ENCODE measurements around the gene LASP1NB.
"Not testable (repeated sequence)": the region's sequence is repeated elsewhere in the genome, so short reads cannot be mapped to it uniquely, and the experiment has no call there.

LASP1NB gene

DNA sequence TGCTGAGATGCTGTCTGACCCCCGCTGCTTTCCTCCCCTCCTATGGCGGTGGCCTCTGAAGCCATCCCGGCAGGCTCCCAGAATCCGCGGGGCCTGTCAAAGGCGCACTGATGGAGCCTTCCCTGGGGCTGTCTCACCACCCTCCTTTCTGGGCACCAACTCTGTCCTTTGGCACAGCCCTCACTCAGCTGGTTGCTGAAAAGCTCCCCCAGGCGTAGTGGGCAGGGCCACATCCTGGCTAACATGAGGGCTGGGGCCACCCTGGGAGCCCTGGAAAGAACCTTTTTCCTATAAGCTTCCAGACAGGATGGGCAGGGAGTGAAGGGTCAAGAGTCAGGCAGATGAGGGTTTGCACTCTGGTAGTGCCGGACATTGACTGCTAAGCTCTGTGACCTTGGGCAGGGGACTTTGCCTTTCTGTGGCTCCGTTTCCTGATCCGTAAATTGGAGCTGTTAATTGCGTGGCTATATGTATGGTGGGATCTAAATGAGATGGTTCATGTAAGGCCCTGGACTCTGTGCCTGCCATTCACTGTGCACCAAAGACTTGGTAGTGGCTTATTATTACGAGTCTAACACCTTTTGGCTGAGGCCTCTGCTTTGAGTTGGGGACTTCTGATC lies 27.6 kb upstream of the LASP1NB start:
- DNase-seq: no peak

GRCh38 chr17:38898291-38898679 lies 27.1 kb upstream of the LASP1NB start:
- no peak for DNase-seq

- no peak for DNase-seq
Measured at GRCh38 chr17:38898812-38899348, 26.5 kb upstream of the LASP1NB start.

DNA sequence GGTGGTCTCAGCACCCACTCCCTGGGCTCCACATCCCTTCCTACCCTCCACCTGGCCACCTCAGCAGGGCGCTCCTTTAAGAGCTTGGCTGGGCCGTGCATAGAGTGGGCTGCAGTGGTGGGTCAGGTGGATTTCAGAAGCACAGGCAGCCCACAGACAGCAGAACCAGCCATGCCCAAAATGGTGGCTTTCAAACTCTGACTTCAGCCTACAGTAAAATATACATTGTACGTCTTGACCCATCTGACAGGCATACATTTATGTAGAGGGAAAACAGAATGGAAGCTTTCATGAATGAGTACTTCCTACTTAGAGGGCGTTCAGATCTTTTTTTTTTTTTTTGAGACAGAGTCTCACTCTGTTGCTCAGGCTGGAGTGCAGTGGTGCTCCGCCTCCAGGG lies 26.0 kb upstream of the LASP1NB start:
- no peak for DNase-seq

DNA sequence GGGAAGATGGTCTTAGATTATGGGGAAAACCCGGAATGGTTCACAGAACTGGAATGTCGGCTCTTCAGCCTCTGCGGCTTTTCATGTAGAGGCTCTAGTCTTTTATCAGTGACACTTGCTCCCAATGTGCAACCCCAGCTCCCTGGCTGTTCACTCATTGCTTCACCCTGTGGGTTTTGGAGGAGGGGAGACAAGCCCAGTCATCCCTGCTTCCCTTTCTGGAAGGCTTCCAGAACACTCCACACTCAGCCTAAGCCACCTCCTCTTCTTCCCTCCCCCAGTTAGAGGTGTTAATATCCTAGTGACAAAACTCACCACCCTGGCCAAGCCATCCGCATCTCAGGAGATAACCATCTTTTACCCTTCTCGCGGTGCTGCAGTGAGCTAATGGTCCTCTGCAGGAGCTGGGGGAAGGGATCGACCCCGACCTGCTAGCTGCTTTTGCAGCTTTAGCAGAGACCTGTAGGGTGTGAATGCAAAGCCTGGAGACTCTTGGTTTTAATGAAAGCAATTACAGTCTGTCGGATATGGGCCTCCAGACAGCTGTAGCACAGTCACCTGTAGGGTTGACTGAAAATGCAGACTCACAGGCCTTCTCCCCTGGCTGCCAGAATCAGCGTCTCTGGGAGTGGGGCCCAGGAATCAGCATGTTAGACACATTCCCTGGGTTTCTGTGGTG lies 24.3 kb upstream of the LASP1NB start:
- peak; percentile 63 to 72 for DNase-seq

DNA sequence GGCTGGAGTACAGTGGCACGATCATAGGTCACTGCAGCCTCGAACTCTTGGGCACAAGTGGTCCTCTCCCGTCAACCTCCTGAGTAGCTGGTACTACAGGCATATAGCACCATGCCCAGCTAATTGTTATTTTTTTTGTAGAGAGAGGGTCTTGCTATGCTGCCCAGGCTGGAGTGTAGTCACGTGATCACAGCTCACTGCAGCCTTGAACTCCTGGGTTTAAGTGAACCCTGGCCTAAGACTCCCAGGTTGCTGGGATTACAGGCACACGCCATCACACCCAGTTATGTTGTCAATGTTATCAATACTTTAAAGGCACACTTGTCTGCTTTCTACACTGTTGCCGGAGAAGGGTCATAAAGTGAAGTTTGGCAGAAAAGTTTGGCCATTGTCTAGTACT lies 22.0 kb upstream of the LASP1NB start:
- no peak for DNase-seq

GRCh38 chr17:38904892-38905291 lies 20.5 kb upstream of the LASP1NB start:
- no peak for DNase-seq

DNA sequence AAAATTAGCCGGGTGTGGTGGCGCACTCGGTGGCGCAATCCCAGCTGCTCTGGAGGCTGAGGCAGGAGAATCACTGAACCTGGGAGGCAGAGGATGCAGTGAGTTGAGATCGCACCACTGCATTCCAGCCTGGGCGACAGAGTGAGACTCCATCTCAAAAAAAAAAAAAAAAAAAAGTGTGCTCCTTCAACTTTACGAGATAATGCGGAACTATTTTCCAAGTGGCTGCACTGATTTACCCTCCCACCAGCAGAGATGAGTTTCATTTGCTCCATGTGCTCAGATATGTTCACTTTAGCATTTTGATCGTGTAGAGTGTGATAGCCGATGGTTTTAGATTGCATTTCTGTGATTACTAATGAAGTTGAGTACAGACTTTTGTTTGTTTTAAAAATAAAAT lies 20.0 kb upstream of the LASP1NB start:
- DNase-seq: no peak

DNA sequence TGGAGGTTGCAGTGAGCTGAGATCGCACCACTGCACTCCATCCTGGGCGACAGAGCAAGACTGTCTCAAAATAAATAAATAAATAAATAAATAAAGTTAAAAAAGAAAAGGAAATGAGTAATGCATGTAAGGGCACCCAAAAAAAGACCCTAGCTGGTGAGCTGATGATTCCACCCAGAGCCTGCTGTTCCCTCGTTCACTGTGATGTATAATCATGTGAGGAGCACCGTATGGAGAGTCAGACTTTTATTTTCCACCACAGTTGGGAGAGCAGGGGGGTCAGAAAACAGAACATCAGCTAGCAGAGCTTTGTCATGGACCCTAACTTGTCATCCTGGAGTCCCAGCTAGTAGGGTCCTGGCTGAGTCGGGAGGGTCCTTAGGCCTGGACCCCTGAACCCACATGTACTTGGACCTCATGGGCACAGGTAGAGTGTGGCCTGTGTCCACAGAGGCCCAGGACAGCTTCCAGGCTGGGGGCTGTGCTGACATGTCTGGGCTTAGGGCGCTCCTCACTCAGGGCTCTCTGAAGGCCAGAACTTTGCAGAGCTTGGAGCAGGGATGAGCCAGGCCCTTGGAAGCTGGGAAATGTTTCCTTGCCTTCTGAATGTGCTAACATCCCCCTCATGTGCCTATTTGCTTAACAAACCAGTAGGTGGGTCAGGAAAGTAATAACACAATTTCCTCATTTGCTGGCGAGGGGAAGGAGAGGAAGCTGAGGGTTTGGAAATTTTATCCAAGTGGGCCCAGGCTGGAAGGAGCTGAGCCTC lies 18.8 kb upstream of the LASP1NB start:
- DNase-seq: no peak

DNA sequence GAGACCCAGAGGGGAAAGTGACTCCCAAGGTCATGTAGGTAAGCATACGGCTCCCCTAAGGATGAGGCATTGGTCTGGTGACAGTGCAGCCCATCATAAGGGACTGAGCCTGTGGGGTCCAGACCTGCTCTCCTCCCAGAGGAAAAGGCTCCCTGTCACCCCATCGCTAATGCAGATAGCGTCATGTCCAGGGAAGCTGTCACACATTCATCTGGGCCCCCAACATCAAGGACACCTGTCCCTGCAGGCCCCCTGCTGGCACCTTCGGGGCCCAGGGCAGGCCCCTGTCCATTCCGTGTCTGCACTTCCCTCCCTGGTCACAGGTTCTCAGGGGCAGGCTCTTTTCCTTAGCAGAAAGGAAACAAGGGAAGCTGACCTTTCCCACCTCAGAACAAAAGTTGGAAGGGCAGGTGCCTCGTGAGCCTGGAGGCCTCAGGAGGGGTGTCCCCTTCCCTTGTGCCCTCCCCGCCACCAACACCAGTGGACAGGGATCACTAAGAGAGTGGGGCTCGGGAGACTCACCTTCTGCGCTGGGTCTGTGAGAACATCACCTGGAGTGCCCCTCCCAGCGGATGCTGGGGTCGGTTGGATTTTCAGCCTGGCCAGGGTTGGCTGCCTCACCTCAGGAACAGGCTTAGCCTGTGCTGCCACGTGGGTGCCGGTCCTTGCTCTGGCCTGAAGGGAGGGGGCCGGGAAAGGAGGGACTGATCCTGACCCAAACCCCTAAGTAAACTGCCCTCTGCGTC lies 17.3 kb upstream of the LASP1NB start:
- no peak for DNase-seq

- no peak for DNase-seq
Measured at GRCh38 chr17:38908676-38909181, 16.7 kb upstream of the LASP1NB start.

- DNase-seq: no peak
Measured at GRCh38 chr17:38910325-38910724, 15.1 kb upstream of the LASP1NB start.

GRCh38 chr17:38911081-38911730 lies 14.2 kb upstream of the LASP1NB start:
- no peak for DNase-seq

DNA sequence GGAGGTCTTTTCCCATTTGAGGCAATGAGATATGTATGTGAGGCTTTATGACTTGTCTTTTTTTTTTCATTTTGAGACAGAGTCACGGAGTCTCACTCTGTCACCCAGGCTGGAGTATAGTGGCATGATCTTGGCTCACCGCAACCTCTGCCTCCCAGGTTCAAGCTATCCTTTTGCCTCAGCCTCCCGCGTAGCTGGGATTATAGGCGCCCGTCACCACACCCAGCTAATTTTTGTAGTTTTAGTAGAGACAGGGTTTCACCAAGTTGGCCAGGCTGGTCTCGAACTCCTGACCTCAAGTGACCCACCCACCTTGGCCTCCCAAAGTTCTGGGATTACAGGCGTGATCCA lies 13.7 kb upstream of the LASP1NB start:
- DNase-seq: not testable (repeated sequence)

- no peak for DNase-seq
Measured at GRCh38 chr17:38912221-38912813, 13.1 kb upstream of the LASP1NB start.

DNA sequence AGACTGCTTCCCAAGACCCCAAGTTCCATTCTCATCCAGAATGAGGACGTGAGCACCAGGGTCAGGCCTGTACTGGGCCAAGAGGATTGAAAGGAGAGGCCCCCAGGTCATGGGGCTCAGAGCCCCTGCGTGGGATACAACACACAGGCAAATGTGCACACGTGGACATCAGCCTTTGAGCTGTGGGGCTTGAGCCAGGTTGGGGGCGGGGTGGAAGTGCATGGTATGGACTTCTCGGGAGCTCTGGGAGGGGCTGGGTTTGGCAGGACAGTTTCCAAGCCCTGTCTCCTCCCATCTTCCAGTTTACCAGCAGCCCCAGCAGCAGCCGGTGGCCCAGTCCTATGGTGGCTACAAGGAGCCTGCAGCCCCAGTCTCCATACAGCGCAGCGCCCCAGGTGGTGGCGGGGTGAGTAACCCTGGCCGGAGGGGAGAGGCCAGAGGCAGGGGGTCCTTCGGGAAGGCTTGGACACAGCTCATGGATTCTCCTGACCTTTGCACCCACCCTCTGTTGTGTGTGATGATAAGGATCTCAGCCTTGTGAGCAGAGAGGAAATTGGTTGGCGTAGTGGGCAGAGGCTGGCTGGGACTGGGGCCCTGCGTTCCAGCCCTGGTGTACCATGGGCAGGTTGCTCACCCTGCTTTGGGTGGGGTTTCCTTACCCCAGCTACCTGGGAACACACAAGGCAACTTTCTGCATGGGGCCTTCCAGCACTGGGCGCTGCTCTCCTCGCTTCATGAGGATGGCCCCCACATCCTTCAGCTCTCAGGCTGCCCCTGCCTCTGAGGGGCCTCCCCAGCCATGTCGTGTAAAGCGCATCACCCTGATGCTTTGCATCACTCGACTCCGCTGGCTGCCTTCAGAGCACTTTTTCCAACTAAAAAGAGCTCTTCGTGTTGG lies 10.4 kb upstream of the LASP1NB start:
- DNase-seq: no peak

- no peak for DNase-seq
Measured at GRCh38 chr17:38915639-38915995, 9.8 kb upstream of the LASP1NB start.

- DNase-seq: no peak
Measured at GRCh38 chr17:38916771-38917170, 8.6 kb upstream of the LASP1NB start.

DNA sequence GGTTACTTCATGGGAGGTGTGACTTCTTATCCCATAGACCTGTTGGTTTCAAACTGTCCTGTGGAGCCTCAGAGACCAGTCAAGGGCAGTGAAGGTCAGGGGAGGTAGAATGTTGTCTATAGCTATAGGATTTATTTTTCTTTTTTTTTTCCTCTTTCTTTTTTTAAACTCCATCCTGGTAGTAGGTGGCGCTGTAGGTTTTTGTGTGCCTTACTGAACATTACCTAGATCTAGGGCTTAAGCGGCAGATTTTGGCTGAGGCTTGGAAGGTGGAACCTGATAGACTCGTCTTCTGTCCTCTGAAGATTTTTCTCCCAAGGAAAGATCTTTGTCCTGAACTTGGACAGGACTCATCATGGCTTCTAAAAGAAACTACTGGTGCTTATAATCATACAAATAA lies 8.2 kb upstream of the LASP1NB start:
- no peak for DNase-seq

DNA sequence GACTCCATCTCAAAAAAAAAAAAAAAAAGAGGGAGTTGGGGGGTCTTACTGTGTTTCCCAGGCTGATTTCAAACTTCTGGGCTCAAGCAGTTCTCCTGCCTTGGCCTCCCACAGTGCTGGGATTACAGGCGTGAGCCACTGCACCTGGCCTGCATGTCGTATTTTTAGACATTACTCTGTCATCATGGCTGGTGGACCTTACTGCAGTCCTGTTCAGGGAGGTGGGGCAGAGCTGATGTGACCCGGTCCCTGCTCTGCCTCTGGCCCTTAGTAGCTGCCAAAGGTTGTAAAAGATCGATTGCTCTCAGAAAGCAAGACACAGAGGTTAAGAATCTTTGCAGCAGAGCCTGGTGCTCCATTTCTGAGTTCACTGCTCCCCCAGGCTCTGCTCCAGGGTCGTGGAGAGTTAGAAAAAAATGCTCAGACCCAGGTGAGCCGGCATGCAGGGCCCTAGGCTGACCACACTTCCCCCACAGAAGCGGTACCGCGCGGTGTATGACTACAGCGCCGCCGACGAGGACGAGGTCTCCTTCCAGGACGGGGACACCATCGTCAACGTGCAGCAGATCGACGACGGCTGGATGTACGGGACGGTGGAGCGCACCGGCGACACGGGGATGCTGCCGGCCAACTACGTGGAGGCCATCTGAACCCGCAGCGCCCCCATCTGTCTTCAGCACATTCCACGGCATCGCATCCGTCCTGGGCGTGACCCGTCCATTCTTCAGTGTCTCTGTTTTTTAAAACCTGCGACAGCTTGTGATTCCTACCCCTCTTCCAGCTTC lies 7.1 kb upstream of the LASP1NB start:
- no peak for DNase-seq
